ENCODE measurements around the gene SELENOM. TPM values are rescaled to one million over a fixed set of nuclear protein-coding genes. Genes with fewer than 3 reads are reported as not detected.

SELENOM gene
- total RNA-seq, 1 experiment from 2014 or later: 11.0 TPM

GRCh38 chr22:31091106-31091975 is 16.0 kb downstream of the SELENOM start:
- no peak for DNase-seq (ENCODE audit: low read depth)

- DNase-seq (ENCODE audit: low read depth): no peak
These were observed 16.9 kb downstream of the SELENOM start for GRCh38 chr22:31090217-31091085.

- no peak for DNase-seq (ENCODE audit: low read depth)
These were observed 17.9 kb downstream of the SELENOM start for GRCh38 chr22:31089160-31090100.

GRCh38 chr22:31088233-31088986 is 19.0 kb downstream of the SELENOM start:
- no peak for DNase-seq (ENCODE audit: low read depth)

- no peak for DNase-seq (ENCODE audit: low read depth)
These were observed 19.6 kb downstream of the SELENOM start for GRCh38 chr22:31087744-31088215.

GRCh38 chr22:31086703-31087330 is 20.6 kb downstream of the SELENOM start:
- no peak for DNase-seq (ENCODE audit: low read depth)

- no peak for DNase-seq (ENCODE audit: low read depth)
These were observed 21.4 kb downstream of the SELENOM start for GRCh38 chr22:31085928-31086327.

- DNase-seq (ENCODE audit: low read depth): no peak
These were observed 21.9 kb downstream of the SELENOM start for GRCh38 chr22:31085493-31085824.

- DNase-seq (ENCODE audit: low read depth): peak; percentile 73
These were observed 22.4 kb downstream of the SELENOM start for GRCh38 chr22:31084811-31085492.

GRCh38 chr22:31083923-31084810 is 23.2 kb downstream of the SELENOM start:
- DNase-seq (ENCODE audit: low read depth): no peak

- DNase-seq (ENCODE audit: low read depth): no peak
These were observed 24.0 kb downstream of the SELENOM start for GRCh38 chr22:31083377-31083768.

- peak; percentile 63 for DNase-seq (ENCODE audit: low read depth)
These were observed 24.6 kb downstream of the SELENOM start for GRCh38 chr22:31082606-31083376.

GRCh38 chr22:31081963-31082605 is 25.3 kb downstream of the SELENOM start:
- DNase-seq (ENCODE audit: low read depth): peak; percentile 78

- peak; percentile 87 for DNase-seq (ENCODE audit: low read depth)
These were observed 26.3 kb downstream of the SELENOM start, which contains the start of gene SMTN for GRCh38 chr22:31080848-31081649. TSS of gene SMTN (plus strand) at chr22:31081318. CDS start at chr22:31083259, 1,941 bp downstream.

GRCh38 chr22:31080164-31080847 is 27.1 kb downstream of the SELENOM start:
- DNase-seq (ENCODE audit: low read depth): no peak

Measured in HT1080 (cell line).